ENCODE data around the gene PNPO.

- TF ChIP-seq CTCF (conservative IDR thresholded peaks at IDR 0.05; ENCODE audit: low read length) (no peak), EZH2phosphoT487 (IDR thresholded peaks at IDR 0.05; ENCODE audit: borderline replicate concordance) (no peak)
These were observed 49.8 kb downstream of the PNPO start for GRCh38 chr17:47990962-47991731.

Measured in Loucy (cell line).